Measurements from ENCODE around the gene VWF. TPM values are rescaled to one million over a fixed set of nuclear protein-coding genes. Genes with fewer than 3 reads are reported as not detected.

VWF gene
- total and polyA plus RNA-seq, 2 experiments from 2014 or later, result 0.42 to 0.56 TPM

- DNase-seq (ENCODE audit: low spot score), result no peak
- no peak for ATAC-seq
- Mint-ChIP-seq H3K36me3 (ENCODE audit: low read depth) (peaks cover 4% of the 10 kb centered on the region; the same call in 2 of the 3 replicates), H3K27me3 (ENCODE audit: insufficient read depth, low read depth, poor library complexity) (peaks cover 8% of the 10 kb centered on the region), H3K4me1 (peaks cover 22% of the 10 kb centered on the region), H3K27ac (no peak overlapping the region), H3K4me3 (no peak overlapping the region), H3K9me3 (peaks cover 2% of the 10 kb centered on the region; the same call in 2 of the 3 replicates)
- H3F3A ChIP-seq (replicated peaks; ENCODE audit: low read depth), result no peaks in the 10 kb centered on the region; the same call in 1 of the 2 replicates
- TF ChIP-seq ETS1 (IDR thresholded peaks at IDR 0.05) (no peak), ZNF114 (CRISPR knock-in tag; IDR thresholded peaks at IDR 0.05) (no peak), EZH2phosphoT487 (IDR thresholded peaks at IDR 0.05; ENCODE audit: unreplicated experiment) (no peak), CREB1 (CRISPR knock-in tag; IDR thresholded peaks at IDR 0.05; ENCODE audit: low read depth) (no peak), POLR2AphosphoS5 (IDR thresholded peaks at IDR 0.05; ENCODE audit: low read depth) (no peak), NANOG (IDR thresholded peaks at IDR 0.05; ENCODE audit: borderline replicate concordance) (no peak), ZNF462 (CRISPR knock-in tag; IDR thresholded peaks at IDR 0.05) (no peak)
- H3K36me3 ChIP-seq (ENCODE audit: insufficient read depth), result no peaks in the 10 kb centered on the region
- H2AFZ ChIP-seq, result no peak overlapping the region
- H3K4me3 ChIP-seq, result no peak overlapping the region
- no peak overlapping the region for H3K27ac ChIP-seq (ENCODE audit: low read depth)
- H3K9me2 ChIP-seq (ENCODE audit: insufficient read depth), result no peaks in the 10 kb centered on the region
- H3K27me3 ChIP-seq (ENCODE audit: insufficient read depth), result no peaks in the 10 kb centered on the region
- H4K20me1 ChIP-seq (replicated peaks; ENCODE audit: insufficient read depth), result no peaks in the 10 kb centered on the region
- H3K79me2 ChIP-seq (replicated peaks; ENCODE audit: insufficient read depth), result no peaks in the 10 kb centered on the region
- H3K4me2 ChIP-seq, result no peak overlapping the region
- peaks cover 8% of the 10 kb centered on the region for H3K4me1 ChIP-seq (ENCODE audit: insufficient read depth)
Measured at GRCh38 chr12:6090803-6091202, 33.7 kb downstream of the VWF start.
